H1 (cell line): ENCODE results near the gene FSCN2. TPM values are rescaled to one million over a fixed set of nuclear protein-coding genes. Genes with fewer than 3 reads are reported as not detected.

ENCODE experiments used
- CTCF ChIA-PET: fragments of 300-600 bp; sonication (Branson Sonifier 250); formaldehyde crosslinking; loops from one replicate; lab custom pipeline; 2021; ENCODE audit not compliant: partially characterized antibody; lab: Charles Lee
- POLR2A ChIA-PET: fragments of 300-600 bp; sonication (Branson Sonifier 250); formaldehyde crosslinking; loops from one replicate; lab custom pipeline; 2021; ENCODE audit warnings: inconsistent platforms; ENCODE audit not compliant: partially characterized antibody; lab: Charles Lee
- DNase-seq, 2 experiments: peaks; one replicate each; pipeline versions ENCODE4 v3.0.0 to v3.0.0-alpha.2; 2010 to 2022; ENCODE audit warnings: low spot score in 2 of 2, low read depth in 1 of 2, mixed read lengths in 1 of 2
- FAIRE-seq: peaks from 2 replicates; lab custom pipeline; 2011; peaks lifted over from hg19 to GRCh38; lab: Jason Lieb, UNC
- H2AFZ ChIP-seq: 2 replicates; pipeline ENCODE4 v1.8.1; 2012; ENCODE audit warnings: low read length, inconsistent platforms
- H2AK5ac ChIP-seq: 2 replicates; pipeline ENCODE4 v1.6.1; 2013; ENCODE audit warnings: low read depth, low read length
- H2BK120ac ChIP-seq: replicated peaks from 2 replicates; pipeline ENCODE3; 2013; ENCODE audit warnings: low read depth, low read length, inconsistent platforms
- H2BK12ac ChIP-seq: 2 replicates; pipeline ENCODE4 v1.6.1; 2013; ENCODE audit warnings: low read depth, low read length
- H2BK15ac ChIP-seq: 2 replicates; pipeline ENCODE4 v1.6.1; 2013; ENCODE audit warnings: low read length
- H2BK20ac ChIP-seq: 2 replicates; pipeline ENCODE4 v1.6.1; 2013; ENCODE audit warnings: low read length
- H2BK5ac ChIP-seq: 2 replicates; pipeline ENCODE4 v1.6.1; 2013; ENCODE audit warnings: low read depth, low read length
- H3K14ac ChIP-seq: 2 replicates; pipeline ENCODE4 v1.6.1; 2013; ENCODE audit warnings: inconsistent platforms; ENCODE audit not compliant: insufficient read length
- H3K18ac ChIP-seq: 2 replicates; pipeline ENCODE4 v1.6.1; 2013; ENCODE audit warnings: low read length; ENCODE audit errors: extremely low read depth
- H3K23ac ChIP-seq: 2 replicates; pipeline ENCODE4 v1.6.1; 2013; ENCODE audit warnings: inconsistent platforms; ENCODE audit not compliant: insufficient read length
- H3K23me2 ChIP-seq: 2 replicates; pipeline ENCODE4 v1.6.1; 2013; ENCODE audit warnings: low read depth, low read length
- H3K27ac ChIP-seq: 2 replicates; pipeline ENCODE4 v1.6.1; 2011; ENCODE audit warnings: low read depth, low read length, inconsistent platforms
- H3K27me3 ChIP-seq, 4 experiments: replicated peaks in 1 of 4; 1 replicate in 1 of 4; 2 replicates in 3 of 4; pipeline versions ENCODE4 v1.6.1 to v1.8.1; 2011 to 2013; ENCODE audit warnings: low read length in 3 of 4, mild to moderate bottlenecking in 3 of 4, inconsistent platforms in 2 of 4, mixed read lengths in 2 of 4, moderate library complexity in 1 of 4; ENCODE audit not compliant: control insufficient read depth in 3 of 4, insufficient read depth in 3 of 4; ENCODE audit errors: extremely low read depth in 1 of 4
- H3K36me3 ChIP-seq, 4 experiments: 2 replicates each; pipeline versions ENCODE4 v1.6.1 to v1.8.1; 2011 to 2013; ENCODE audit warnings: mild to moderate bottlenecking in 4 of 4, low read length in 3 of 4, moderate library complexity in 2 of 4, control low read depth in 1 of 4, inconsistent platforms in 1 of 4; ENCODE audit not compliant: insufficient read depth in 4 of 4, control insufficient read depth in 2 of 4
- H3K4ac ChIP-seq: replicated peaks from 2 replicates; pipeline ENCODE3; 2013; ENCODE audit warnings: low read length, low read depth, mixed read lengths, inconsistent platforms; ENCODE audit not compliant: insufficient read length
- H3K4me1 ChIP-seq, 4 experiments: replicated peaks in 1 of 4; 1 replicate in 1 of 4; 2 replicates in 3 of 4; pipeline versions ENCODE4 v1.6.1 to v1.8.1; 2011 to 2013; ENCODE audit warnings: low read length in 3 of 4, inconsistent platforms in 2 of 4, mixed read lengths in 1 of 4; ENCODE audit not compliant: insufficient read depth in 4 of 4, control insufficient read depth in 3 of 4
- H3K4me2 ChIP-seq, 2 experiments: 2 replicates each; pipeline versions ENCODE4 v1.6.1 to v1.8.1; 2011 to 2013; ENCODE audit warnings: low read depth in 2 of 2, low read length in 2 of 2, control low read depth in 1 of 2, inconsistent platforms in 1 of 2, mild to moderate bottlenecking in 1 of 2; ENCODE audit not compliant: insufficient read depth in 1 of 2
- H3K4me3 ChIP-seq, 4 experiments: fragments of 200-600, 300-600 bp in 1 of 4; sonication (generic), shearing (Covaris generic), sonication (Bioruptor Twin) in 1 of 4; 2 replicates each; pipeline versions ENCODE4 v1.5.1 to v1.8.1; 2011 to 2016; ENCODE audit warnings: low read length in 4 of 4, low read depth in 3 of 4, control low read depth in 2 of 4, inconsistent platforms in 2 of 4, mild to moderate bottlenecking in 2 of 4, mixed read lengths in 1 of 4, moderate library complexity in 1 of 4; ENCODE audit not compliant: insufficient read depth in 2 of 4; ENCODE audit errors: extremely low read depth in 1 of 4
- H3K56ac ChIP-seq: replicated peaks from 2 replicates; pipeline ENCODE3; 2013; ENCODE audit warnings: low read depth, mild to moderate bottlenecking, mixed read lengths, low read length, inconsistent platforms; ENCODE audit not compliant: insufficient read length
- H3K79me1 ChIP-seq: 2 replicates; pipeline ENCODE4 v1.6.1; 2013; ENCODE audit warnings: low read depth, low read length, control low read depth
- H3K79me2 ChIP-seq, 2 experiments: 2 replicates each; pipeline versions ENCODE4 v1.6.1 to v1.8.1; 2012 to 2013; ENCODE audit warnings: low read length in 2 of 2, mild to moderate bottlenecking in 2 of 2, inconsistent platforms in 1 of 2; ENCODE audit not compliant: insufficient read depth in 2 of 2, control insufficient read depth in 1 of 2
- H3K9ac ChIP-seq, 4 experiments: replicated peaks in 1 of 4; 1 replicate in 1 of 4; 2 replicates in 3 of 4; pipeline versions ENCODE4 v1.6.1 to v1.8.1; 2011 to 2013; ENCODE audit warnings: low read depth in 3 of 4, low read length in 3 of 4, control low read depth in 2 of 4, mild to moderate bottlenecking in 2 of 4, moderate library complexity in 2 of 4, inconsistent platforms in 1 of 4; ENCODE audit errors: extremely low read depth in 1 of 4
- H3K9me3 ChIP-seq, 2 experiments: 2 replicates each; pipeline versions ENCODE4 v1.6.1 to v1.8.1; 2012 to 2013; ENCODE audit warnings: mild to moderate bottlenecking in 2 of 2, moderate library complexity in 2 of 2, control low read depth in 1 of 2, inconsistent platforms in 1 of 2, low read depth in 1 of 2, low read length in 1 of 2, mixed read lengths in 1 of 2; ENCODE audit not compliant: insufficient read depth in 2 of 2
- H4K20me1 ChIP-seq, 2 experiments: replicated peaks in 1 of 2; 2 replicates each; pipeline versions ENCODE3 to v1.8.1; 2011 to 2013; ENCODE audit warnings: inconsistent platforms in 2 of 2, low read length in 2 of 2, mild to moderate bottlenecking in 1 of 2; ENCODE audit not compliant: insufficient read depth in 2 of 2, control insufficient read depth in 1 of 2
- H4K5ac ChIP-seq: 2 replicates; pipeline ENCODE4 v1.6.1; 2013; ENCODE audit warnings: low read length, low read depth, mixed read lengths, inconsistent platforms; ENCODE audit not compliant: insufficient read length
- H4K8ac ChIP-seq: 2 replicates; pipeline ENCODE4 v1.8.0; 2013; ENCODE audit warnings: mild to moderate bottlenecking, moderate library complexity, low read length, inconsistent platforms; ENCODE audit not compliant: insufficient read depth; ENCODE audit errors: extremely low read depth
- H4K91ac ChIP-seq: replicated peaks from 2 replicates; pipeline ENCODE3; 2013; ENCODE audit warnings: low read length, mixed read lengths, inconsistent platforms; ENCODE audit not compliant: insufficient read length
- BRCA1 ChIP-seq: IDR thresholded peaks from 2 replicates; pipeline ENCODE4 v1.6.1; 2012; ENCODE audit warnings: low read depth, low read length, improper control_type of control experiment
- POLR2A ChIP-seq, 2 experiments: IDR thresholded peaks; 1 replicate in 1 of 2; 2 replicates in 1 of 2; pipeline ENCODE4 v1.6.1; 2011; ENCODE audit warnings: low read depth in 2 of 2, low read length in 2 of 2, mild to moderate bottlenecking in 2 of 2; ENCODE audit errors: control extremely low read depth in 1 of 2
- RAD21 ChIP-seq, 2 experiments: IDR thresholded peaks in 1 of 2; conservative IDR thresholded peaks in 1 of 2; 2 replicates each; pipeline ENCODE4 v1.6.1; 2011; ENCODE audit warnings: low read depth in 2 of 2, low read length in 2 of 2, improper control_type of control experiment in 1 of 2, inconsistent platforms in 1 of 2, mild to moderate bottlenecking in 1 of 2, moderate library complexity in 1 of 2
- SIRT6 ChIP-seq: IDR thresholded peaks from one replicate; pipeline ENCODE4 v1.7.1; 2012; ENCODE audit warnings: low read length, inconsistent platforms
- SIX5 ChIP-seq: IDR thresholded peaks from 2 replicates; pipeline ENCODE4 v1.6.1; 2011; ENCODE audit warnings: mild to moderate bottlenecking, low read depth, low read length
- SP1 ChIP-seq: IDR thresholded peaks from 2 replicates; pipeline ENCODE4 v1.6.1; 2011; ENCODE audit warnings: low read depth, low read length
- WGBS, 2 experiments: shearing (Covaris generic) in 1 of 2; methylation state at CpG; one replicate each; pipeline versions ENCODE4 v1.1.6 to v1.1.7; 2013 to 2015; ENCODE audit warnings: low lambda C conversion rate in 2 of 2, mixed read lengths in 2 of 2, inconsistent platforms in 1 of 2, low coverage in 1 of 2, missing lambda C conversion rate in 1 of 2; ENCODE audit not compliant: insufficient replicate concordance in 2 of 2, insufficient coverage in 1 of 2, insufficient read length in 1 of 2; ENCODE audit errors: extremely low coverage in 1 of 2, missing lambda C conversion rate in 1 of 2; 5-methylcytosine and 5-hydroxymethylcytosine counted together
- polyA plus RNA-seq, 7 experiments: library from polyadenylated mRNA; depleted of rRNA in 3 of 7; stranded (reverse) in 5 of 7; unstranded in 2 of 7; fragments of >200 nt in 5 of 7; fragments of 200-250 nt in 2 of 7; gene quantifications; 1 replicate in 5 of 7; 2 replicates in 1 of 7; 4 replicates in 1 of 7; pipeline versions ENCODE4 v1.2.1 to v1.2.3, GENCODE V29; 2011 to 2013; ENCODE audit warnings: missing spikeins in 2 of 7, mixed read lengths in 2 of 7
- total RNA-seq: library from RNA; stranded (reverse); fragmentation: NEBNext Ultra II Directional; extraction: Animal tissue kit (Norgen Biotek cat#: 25700); gene quantifications from 2 replicates; pipeline ENCODE4 v1.2.1, GENCODE V29; 2021

FSCN2 gene
- total and polyA plus RNA-seq, 2 of the 8 experiments (the other 6 are each of a cell fraction or from before 2014, with no cell fraction given): 0.18 to 0.30 TPM

DNA sequence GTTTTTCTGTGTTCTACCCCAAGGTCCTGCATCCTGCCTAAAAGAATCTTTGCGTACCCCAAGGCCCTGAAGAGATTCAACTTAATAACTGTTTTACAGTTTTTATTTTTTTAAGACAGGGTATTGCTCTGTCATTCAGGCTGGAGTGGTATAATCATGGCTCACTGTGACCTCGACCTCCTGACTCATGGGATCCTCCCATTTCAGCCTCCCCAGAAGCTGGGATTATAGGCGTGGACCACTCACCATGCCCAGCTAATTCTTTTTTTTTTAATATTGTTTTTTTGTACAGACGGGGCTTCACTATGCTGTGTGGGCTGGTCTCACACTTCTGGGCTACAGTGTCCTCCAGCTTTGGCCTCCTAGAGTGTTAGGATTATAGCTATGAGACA lies 33.3 kb downstream of the FSCN2 start:
- POLR2A ChIA-PET: interaction anchor here (0.6 to 1.3 kb wide), 3 partner anchors 9 to 102 kb away, joined by 3 read pairs; no protein-coding TSS in a partner anchor
- TF ChIP-seq SIX5 (no peak), POLR2A (IDR thresholded peaks at IDR 0.05; ENCODE audit: control extremely low read depth in 1 of 2, low read depth in 2 of 2, low read length in 2 of 2) (no peak), RAD21 (IDR thresholded peaks at IDR 0.05 in 1 of 2, conservative IDR thresholded peaks at IDR 0.05 in 1 of 2; ENCODE audit: low read depth in 2 of 2, low read length in 2 of 2) (no peak), SIRT6 (no peak), SP1 (no peak), BRCA1 (no peak)
- H3K4ac ChIP-seq: no peak overlapping the region
- H3K4me2 ChIP-seq: no peak overlapping the region
- peaks cover 3 to 7% of the 10 kb centered on the region in 2 experiments for H4K20me1 ChIP-seq
- no peaks in the 10 kb centered on the region for H3K4me1 ChIP-seq
- H2BK15ac ChIP-seq: no peak overlapping the region
- no peak overlapping the region for H3K23ac ChIP-seq
- CTCF ChIA-PET: interaction anchor here (0.8 to 1.2 kb wide), 2 partner anchors 10 to 269 kb away, joined by 3 to 4 read pairs; no protein-coding TSS in a partner anchor
- no peak overlapping the region for H3K9ac ChIP-seq
- H2BK120ac ChIP-seq: no peak overlapping the region
- H3K79me2 ChIP-seq: no peaks in the 10 kb centered on the region
- H2BK12ac ChIP-seq: no peak overlapping the region
- H3K36me3 ChIP-seq: peaks cover 12 to 63% (median 23%) of the 10 kb centered on the region in 4 experiments; a peak in 6 of 8 replicates
- H3K27me3 ChIP-seq: no peaks in the 10 kb centered on the region
- H4K5ac ChIP-seq: no peak overlapping the region
- no peak overlapping the region for H3K18ac ChIP-seq
- H2BK20ac ChIP-seq: no peak overlapping the region
- no peak for DNase-seq
- no peak overlapping the region for H3K4me3 ChIP-seq
- no peak overlapping the region for H3K14ac ChIP-seq
- no peak overlapping the region for H3K56ac ChIP-seq
- whole genome bisulfite sequencing, 2 experiments: 84% methylated on average over 4 of the region's 4 CpGs; no CpG with 5 or more reads in 1 of the 2 experiments
- H3K23me2 ChIP-seq: no peaks in the 10 kb centered on the region
- H2BK5ac ChIP-seq: no peak overlapping the region
- H4K91ac ChIP-seq: no peak overlapping the region
- no peak overlapping the region for H3K27ac ChIP-seq
- H4K8ac ChIP-seq: no peak overlapping the region
- H2AK5ac ChIP-seq: no peak overlapping the region
- no peak for FAIRE-seq
- no peaks in the 10 kb centered on the region for H3K9me3 ChIP-seq
- H2AFZ ChIP-seq: no peak overlapping the region
- no peaks in the 10 kb centered on the region for H3K79me1 ChIP-seq
